ENCODE results near the gene SORL1-AS1.

The SORL1-AS1 gene

DNA sequence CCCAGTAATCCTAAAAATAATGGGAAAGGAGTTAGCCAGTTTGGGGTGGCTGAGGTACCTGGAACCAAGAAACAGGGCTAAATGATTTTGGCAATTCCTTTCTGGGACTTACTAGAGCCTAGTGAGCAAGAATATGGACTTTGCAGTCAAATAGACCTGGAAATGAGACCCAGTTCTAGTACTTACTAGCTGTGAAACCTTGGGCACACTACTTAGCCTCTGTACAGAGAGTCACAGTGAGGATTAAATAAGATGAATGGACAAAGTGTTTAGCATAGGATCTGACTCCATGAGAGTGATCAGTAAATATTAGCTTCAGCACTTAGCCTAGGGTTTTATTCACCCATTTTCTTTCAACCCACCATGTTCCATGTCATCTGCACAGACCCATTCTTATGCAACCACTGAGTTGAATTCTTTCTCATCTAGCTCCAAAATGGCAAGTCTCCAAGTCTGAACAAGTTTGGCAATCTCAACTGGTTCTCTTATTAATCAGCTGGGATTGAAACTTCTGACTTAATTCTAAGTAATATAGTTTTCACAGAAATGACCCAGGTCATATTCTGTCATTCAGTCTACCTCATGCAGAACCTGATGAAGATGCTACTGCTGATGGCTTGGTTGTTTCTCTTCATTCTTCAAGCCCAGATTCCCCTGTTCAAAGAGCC lies 15.6 kb downstream of the SORL1-AS1 start:
- intact Hi-C loops (cut with DNase I): no loop called here
- peak; percentile 59 for ATAC-seq
- no peak for DNase-seq (ENCODE audit: low spot score)

- ATAC-seq (peak; percentile 41), DNase-seq (ENCODE audit: low spot score) (no peak)
- intact Hi-C loops (cut with DNase I): no loop called here
Measured at GRCh38 chr11:121435551-121436511, 16.9 kb downstream of the SORL1-AS1 start.

- ATAC-seq: no peak
- intact Hi-C loops (cut with DNase I): no loop called here
- no peak for DNase-seq (ENCODE audit: low spot score)
Measured at GRCh38 chr11:121435132-121435531, 17.6 kb downstream of the SORL1-AS1 start.

DNA sequence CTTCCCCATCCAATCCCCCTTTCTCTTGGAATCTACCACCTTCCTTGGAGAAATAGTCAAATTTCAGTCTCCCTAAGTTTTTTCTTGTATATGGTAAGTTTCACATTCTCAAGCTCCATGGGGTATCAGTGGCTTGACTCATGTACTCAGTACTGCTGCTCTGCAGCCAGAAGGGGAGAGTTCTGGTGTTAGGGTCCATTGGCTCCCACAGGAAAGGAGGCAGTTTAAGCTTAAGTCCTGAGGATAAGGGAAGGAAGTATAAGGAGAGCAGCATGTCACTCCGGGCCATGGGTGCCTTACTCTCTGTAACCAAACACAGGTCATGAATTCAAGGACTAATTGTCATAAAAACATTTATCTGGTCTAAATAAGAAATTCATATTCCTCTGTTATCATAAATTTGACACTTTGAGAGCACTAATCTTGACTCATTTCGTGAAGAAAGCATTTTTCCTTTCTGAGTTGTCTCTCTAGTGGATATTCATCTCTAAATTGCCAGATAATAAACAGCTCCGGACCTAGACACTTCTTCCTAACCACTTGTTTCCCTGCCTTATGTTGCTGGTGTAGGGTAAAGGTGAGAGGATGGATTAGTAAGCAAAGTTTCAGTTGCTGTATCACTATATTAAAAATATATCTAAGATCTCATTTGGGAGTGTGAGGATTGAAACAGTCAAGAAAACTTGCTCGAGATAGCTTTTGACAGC lies 20.8 kb downstream of the SORL1-AS1 start:
- intact Hi-C loops (cut with DNase I): no loop called here
- DNase-seq (ENCODE audit: low spot score) (no peak), ATAC-seq (no peak)

DNA sequence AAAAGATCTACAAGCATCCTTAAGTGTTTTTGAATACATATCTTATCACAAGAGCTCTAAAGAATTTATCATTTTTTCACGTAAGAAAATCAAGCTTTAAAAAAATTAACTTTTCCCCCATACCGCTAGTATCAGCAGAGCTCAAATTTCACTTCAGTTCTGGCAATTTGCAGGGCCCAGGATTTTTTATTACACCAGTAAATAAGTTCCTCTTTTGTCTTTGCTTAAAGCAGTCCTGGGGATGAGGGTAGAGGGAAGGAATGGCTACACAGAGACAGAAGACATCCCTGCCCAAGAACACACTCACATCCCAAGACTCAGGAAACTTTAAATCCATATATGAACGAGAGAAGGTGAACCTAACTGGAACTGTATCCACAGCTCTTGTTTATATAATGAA lies 23.2 kb downstream of the SORL1-AS1 start:
- intact Hi-C loops (cut with DNase I): no loop called here
- no peak for DNase-seq (ENCODE audit: low spot score)
- ATAC-seq: no peak

GRCh38 chr11:121427400-121427744 lies 25.4 kb downstream of the SORL1-AS1 start:
- intact Hi-C loops (cut with DNase I): no loop called here
- no peak for DNase-seq (ENCODE audit: low spot score)
- no peak for ATAC-seq

GRCh38 chr11:121426476-121427399 lies 26.0 kb downstream of the SORL1-AS1 start:
- DNase-seq (ENCODE audit: low spot score) (peak; percentile 67), ATAC-seq (peak; percentile 83)
- intact Hi-C loops (cut with DNase I): no loop called here

- intact Hi-C loops (cut with DNase I): no loop called here
- no peak for ATAC-seq
- no peak for DNase-seq (ENCODE audit: low spot score)
Measured at GRCh38 chr11:121425828-121426227, 26.9 kb downstream of the SORL1-AS1 start.

GRCh38 chr11:121422675-121423074 lies 30.1 kb downstream of the SORL1-AS1 start:
- ATAC-seq (no peak), DNase-seq (ENCODE audit: low spot score) (no peak)
- intact Hi-C loops (cut with DNase I): no loop called here

GRCh38 chr11:121421149-121421901 lies 31.4 kb downstream of the SORL1-AS1 start:
- ATAC-seq (no peak), DNase-seq (ENCODE audit: low spot score) (no peak)
- intact Hi-C loops (cut with DNase I): no loop called here

- intact Hi-C loops (cut with DNase I): no loop called here
- DNase-seq (ENCODE audit: low spot score) (no peak), ATAC-seq (no peak)
Measured at GRCh38 chr11:121420398-121420797, 32.4 kb downstream of the SORL1-AS1 start.

GRCh38 chr11:121419836-121420235 lies 32.9 kb downstream of the SORL1-AS1 start:
- ATAC-seq: no peak
- no peak for DNase-seq (ENCODE audit: low spot score)
- intact Hi-C loops (cut with DNase I): no loop called here

- DNase-seq (ENCODE audit: low spot score): no peak
- peak; percentile 41 for ATAC-seq
- intact Hi-C loops (cut with DNase I): no loop called here
Measured at GRCh38 chr11:121418625-121419114, 34.1 kb downstream of the SORL1-AS1 start.

DNA sequence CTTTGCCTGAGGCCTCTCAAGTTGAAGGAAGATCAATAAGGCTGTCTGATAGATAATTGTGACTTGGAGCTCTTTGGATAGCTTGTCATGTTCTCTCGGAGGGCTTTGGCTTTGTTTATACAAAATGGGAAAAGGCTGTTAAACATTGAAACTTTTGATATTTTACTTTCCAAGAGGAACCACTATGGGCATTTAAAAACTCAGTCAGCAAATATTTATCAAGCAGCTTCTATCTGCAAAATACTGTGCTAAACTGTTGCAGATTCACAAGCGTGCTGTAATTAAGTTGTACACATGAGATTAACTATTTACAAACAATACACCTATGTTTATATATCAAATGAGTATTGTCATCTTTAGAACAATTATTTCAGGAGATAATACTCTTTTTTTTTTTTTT lies 35.2 kb downstream of the SORL1-AS1 start:
- intact Hi-C loops (cut with DNase I): no loop called here
- ATAC-seq (peak; percentile 13), DNase-seq (ENCODE audit: low spot score) (no peak)

DNA sequence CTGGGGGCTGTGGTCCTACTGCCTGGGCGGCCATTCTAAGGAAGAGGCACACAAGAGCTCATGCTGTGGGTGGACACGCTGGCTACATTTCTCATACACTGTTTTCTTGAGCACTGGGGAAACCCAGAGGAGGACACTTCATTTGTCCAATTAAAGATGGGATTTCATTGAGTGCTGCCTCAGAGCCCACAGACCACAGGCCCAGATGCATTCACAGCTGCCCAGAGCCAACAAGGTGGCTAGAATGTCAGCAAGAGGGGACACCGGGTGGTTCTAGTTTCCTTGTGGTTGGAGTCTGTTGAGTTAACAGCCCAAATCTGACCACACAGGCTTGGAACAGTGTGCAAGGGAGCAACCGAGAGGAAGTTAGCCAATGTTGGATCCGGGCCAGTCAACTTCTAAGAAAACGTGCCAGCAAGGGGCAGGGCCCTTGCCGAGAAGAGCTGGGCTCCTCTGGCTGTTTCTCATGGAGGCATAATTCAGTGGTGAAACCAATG lies 35.7 kb downstream of the SORL1-AS1 start:
- intact Hi-C loops (cut with DNase I): no loop called here
- ATAC-seq: peak; percentile 98
- peak; percentile 91 for DNase-seq (ENCODE audit: low spot score)

- intact Hi-C loops (cut with DNase I): no loop called here
- no peak for DNase-seq (ENCODE audit: low spot score)
- no peak for ATAC-seq
Measured at GRCh38 chr11:121415856-121416255, 36.9 kb downstream of the SORL1-AS1 start.

DNA sequence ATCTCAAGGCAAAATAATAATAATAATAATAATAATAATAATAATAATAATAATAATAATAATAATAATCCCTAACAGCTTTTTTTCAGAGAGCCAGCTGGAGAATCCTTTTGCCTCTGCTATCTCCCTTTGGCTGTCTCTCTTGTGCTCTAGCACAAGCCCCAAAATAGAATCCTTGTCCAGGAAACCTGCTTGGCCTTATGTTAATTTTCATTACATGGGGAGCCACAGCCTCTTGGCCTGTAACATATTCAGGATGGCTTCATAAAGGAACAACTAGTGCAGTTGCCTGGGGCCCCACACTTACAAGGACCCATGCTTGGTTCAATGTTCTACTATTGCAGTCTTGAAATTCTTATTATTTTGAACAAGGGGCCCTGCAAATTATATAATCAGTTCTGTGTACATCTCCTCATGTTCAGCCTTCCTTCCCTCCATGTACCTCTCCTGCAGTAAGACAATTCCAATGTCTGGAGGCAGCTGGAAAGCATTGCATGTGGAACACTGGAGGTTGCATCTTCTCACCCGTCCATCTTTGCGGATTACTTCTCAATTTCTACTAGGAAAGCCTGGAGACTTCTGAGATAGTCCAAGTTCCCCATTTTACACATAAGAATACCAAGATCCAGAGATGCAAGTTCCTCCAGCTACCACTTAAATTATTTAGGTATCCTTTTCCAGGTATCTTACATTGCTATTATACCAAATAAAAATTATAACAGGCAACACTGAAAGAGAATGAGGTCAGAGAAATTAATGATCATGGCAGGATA lies 38.4 kb downstream of the SORL1-AS1 start:
- ATAC-seq: no peak
- intact Hi-C loops (cut with DNase I): no loop called here
- no peak for DNase-seq (ENCODE audit: low spot score)
